GM18873 (cell line): ENCODE measurements around the gene RBM20.
A peak's percentile ranks its signal among the peaks of the same experiment; 100 is the strongest.

Experiments
- ATAC-seq: cut with Tn5 transposase; IDR thresholded peaks from one replicate; pipeline ENCODE4 v1.9.1; 2021; ENCODE audit warnings: mild to moderate bottlenecking, moderate library complexity, moderate number of reproducible peaks; ENCODE audit not compliant: unreplicated experiment, low FRiP score

The RBM20 gene

GRCh38 chr10:110802551-110803238, 158.6 kb downstream of the RBM20 start:
- ATAC-seq, result peak; percentile 57

- ATAC-seq, result peak; percentile 61
These were observed 159.2 kb downstream of the RBM20 start for GRCh38 chr10:110803239-110803749.

- ATAC-seq, result peak; percentile 42
These were observed 159.7 kb downstream of the RBM20 start for GRCh38 chr10:110803830-110804338.

GRCh38 chr10:110804376-110804775, 160.2 kb downstream of the RBM20 start:
- no peak for ATAC-seq

GRCh38 chr10:110805292-110805691, 161.2 kb downstream of the RBM20 start:
- ATAC-seq, result no peak

- no peak for ATAC-seq
These were observed 162.2 kb downstream of the RBM20 start for GRCh38 chr10:110806335-110806734.

- ATAC-seq, result no peak
These were observed 164.0 kb downstream of the RBM20 start for GRCh38 chr10:110808123-110808522.

- no peak for ATAC-seq
These were observed 164.5 kb downstream of the RBM20 start for GRCh38 chr10:110808615-110809014.

- no peak for ATAC-seq
These were observed 166.5 kb downstream of the RBM20 start for GRCh38 chr10:110810625-110811024.

- no peak for ATAC-seq
These were observed 167.8 kb downstream of the RBM20 start for GRCh38 chr10:110811791-110812581.

GRCh38 chr10:110812583-110812982, 168.4 kb downstream of the RBM20 start:
- no peak for ATAC-seq

GRCh38 chr10:110813743-110814472, 169.8 kb downstream of the RBM20 start:
- ATAC-seq, result no peak

- peak; percentile 75 for ATAC-seq
These were observed 171.3 kb downstream of the RBM20 start for GRCh38 chr10:110815354-110816004.

- ATAC-seq, result no peak
These were observed 173.5 kb downstream of the RBM20 start for GRCh38 chr10:110817614-110818013.

GRCh38 chr10:110818311-110819256, 174.4 kb downstream of the RBM20 start:
- no peak for ATAC-seq

- no peak for ATAC-seq
These were observed 176.2 kb downstream of the RBM20 start for GRCh38 chr10:110820321-110820814.

- ATAC-seq, result no peak
These were observed 177.4 kb downstream of the RBM20 start for GRCh38 chr10:110821508-110821907.

- no peak for ATAC-seq
These were observed 178.0 kb downstream of the RBM20 start for GRCh38 chr10:110822035-110822711.
